GM18519 (cell line): ENCODE data around the gene STK39.
"Not testable (repeated sequence)": the region's sequence is repeated elsewhere in the genome, so short reads cannot be mapped to it uniquely, and the experiment has no call there.

Source experiments
- ATAC-seq: cut with Tn5 transposase; IDR thresholded peaks from one replicate; pipeline ENCODE4 v1.9.1; 2021; ENCODE audit warnings: mild to moderate bottlenecking, moderate library complexity; ENCODE audit not compliant: unreplicated experiment, low FRiP score

STK39 gene

GRCh38 chr2:168143813-168144212 lies 103.6 kb downstream of the STK39 start:
- ATAC-seq = no peak

- no peak for ATAC-seq
These were observed 106.5 kb downstream of the STK39 start for GRCh38 chr2:168140892-168141291.

DNA sequence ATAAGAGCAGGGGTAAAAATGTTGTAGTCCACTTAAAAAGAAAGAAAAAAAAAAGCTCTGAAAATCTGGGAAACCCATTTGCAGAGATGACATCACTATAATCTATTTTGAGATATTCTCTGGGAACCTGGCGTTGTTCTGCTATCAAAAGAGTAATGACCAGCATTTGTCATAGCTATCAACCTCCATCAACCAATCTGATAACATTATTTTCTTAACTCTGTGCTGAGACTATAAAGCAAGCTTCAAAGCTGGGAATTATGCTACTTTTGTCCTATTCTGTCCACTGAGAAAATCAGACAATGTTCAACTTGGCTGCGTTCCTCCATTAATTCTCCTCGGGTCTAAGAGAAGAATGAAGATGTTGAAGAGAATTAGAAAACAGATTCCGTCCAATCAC lies 107.5 kb downstream of the STK39 start:
- no peak for ATAC-seq

GRCh38 chr2:168138901-168139300 lies 108.5 kb downstream of the STK39 start:
- ATAC-seq = no peak

DNA sequence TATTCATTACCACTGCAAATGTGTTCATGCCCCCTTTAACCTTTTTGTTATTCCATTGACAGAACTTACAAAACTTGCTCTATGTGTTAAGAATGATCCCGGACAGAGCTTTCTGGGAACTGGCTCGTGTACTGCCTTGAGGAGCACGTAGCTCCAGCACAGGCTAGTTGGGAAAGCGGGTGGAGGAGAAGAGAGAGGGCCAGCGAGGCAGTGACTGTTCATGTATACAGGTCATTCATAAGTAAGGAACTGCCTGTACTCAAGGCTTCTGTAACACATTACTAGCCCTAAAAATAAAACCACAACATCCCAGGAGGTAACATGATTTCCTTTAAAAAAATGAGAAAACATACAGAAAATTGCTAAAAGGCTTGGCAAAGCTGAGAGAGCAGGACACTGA lies 109.0 kb downstream of the STK39 start:
- ATAC-seq = no peak

- ATAC-seq = no peak
These were observed 109.8 kb downstream of the STK39 start for GRCh38 chr2:168137510-168138180.

GRCh38 chr2:168136392-168136977 lies 110.9 kb downstream of the STK39 start:
- peak; percentile 51 for ATAC-seq

GRCh38 chr2:168135630-168136029 lies 111.8 kb downstream of the STK39 start:
- no peak for ATAC-seq

GRCh38 chr2:168135121-168135520 lies 112.3 kb downstream of the STK39 start:
- no peak for ATAC-seq

DNA sequence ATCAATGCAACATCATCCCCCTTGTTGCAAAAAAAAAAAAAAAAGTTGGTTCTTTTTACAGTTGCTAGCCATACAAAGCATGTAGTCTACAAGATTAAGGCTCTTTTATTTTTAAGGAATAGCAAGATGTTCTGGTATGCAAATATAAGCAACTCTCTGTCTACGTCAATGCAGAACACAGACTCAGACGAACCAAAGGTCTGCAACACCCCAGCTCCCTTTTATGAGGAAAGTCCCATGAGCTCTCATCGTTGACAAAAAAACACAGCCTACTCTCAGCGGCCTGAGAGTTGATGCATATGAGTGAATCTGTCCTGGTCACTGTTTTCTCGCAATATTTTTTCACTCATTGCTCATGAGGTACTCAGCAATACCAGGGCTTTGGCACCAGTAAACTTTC lies 112.9 kb downstream of the STK39 start:
- no peak for ATAC-seq

GRCh38 chr2:168132389-168132788 lies 115.0 kb downstream of the STK39 start:
- no peak for ATAC-seq

- ATAC-seq = no peak
These were observed 117.0 kb downstream of the STK39 start for GRCh38 chr2:168130346-168130745.

DNA sequence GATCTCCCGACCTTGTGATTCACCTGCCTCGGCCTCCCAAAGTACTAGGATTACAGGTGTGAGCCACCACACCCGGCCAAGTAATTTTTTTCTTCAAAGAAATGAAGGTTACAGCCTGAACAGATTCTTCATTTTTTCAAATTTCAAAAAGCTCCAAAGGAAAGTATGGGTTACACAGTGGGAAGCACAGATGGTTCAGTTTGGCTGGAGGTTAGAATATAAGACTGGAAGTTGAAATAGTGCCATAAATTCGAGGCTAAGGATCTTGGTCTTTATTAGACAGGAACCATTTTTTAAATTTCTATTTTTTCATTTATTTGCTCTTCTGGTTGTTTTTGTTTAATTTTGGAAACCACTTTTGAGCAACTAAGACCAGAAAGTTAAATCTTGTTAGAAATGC lies 120.0 kb downstream of the STK39 start:
- ATAC-seq = no peak

- ATAC-seq = not testable (repeated sequence)
These were observed 125.2 kb downstream of the STK39 start for GRCh38 chr2:168122210-168122609.

- no peak for ATAC-seq
These were observed 126.7 kb downstream of the STK39 start for GRCh38 chr2:168120730-168121129.

- ATAC-seq = no peak
These were observed 127.1 kb downstream of the STK39 start for GRCh38 chr2:168120310-168120709.

DNA sequence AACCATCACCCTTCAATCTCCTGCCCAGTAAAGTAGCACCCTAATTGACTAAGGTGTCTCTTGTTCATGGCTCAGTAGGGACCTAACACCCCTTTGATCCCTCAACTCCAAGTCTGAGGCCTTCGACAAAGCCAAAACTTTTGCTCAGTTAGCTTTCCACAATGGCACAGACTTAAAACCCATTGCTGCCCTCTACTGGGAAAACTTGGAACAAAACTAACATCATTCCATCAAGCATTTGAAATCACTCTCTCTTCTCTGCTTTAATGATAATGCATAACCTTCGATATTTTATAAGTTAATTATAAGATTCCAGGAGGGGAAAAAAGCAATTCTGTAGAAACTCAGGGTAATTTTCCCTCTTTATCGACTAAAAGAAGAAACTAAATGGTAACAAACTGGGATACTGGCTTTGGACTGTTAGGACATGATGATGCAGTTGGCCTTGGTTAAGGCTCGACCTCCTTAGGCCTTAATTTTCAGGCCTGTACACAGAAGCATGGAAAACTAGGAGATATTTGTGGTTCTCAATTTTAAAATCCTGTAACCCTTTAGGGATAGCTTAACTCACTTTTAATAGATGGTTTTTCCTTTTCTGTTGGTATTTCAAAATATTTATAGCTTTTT lies 127.8 kb downstream of the STK39 start:
- ATAC-seq = peak; percentile 54

- ATAC-seq = peak; percentile 71
These were observed 128.5 kb downstream of the STK39 start for GRCh38 chr2:168118733-168119514.

- no peak for ATAC-seq
These were observed 130.9 kb downstream of the STK39 start for GRCh38 chr2:168116448-168116847.

DNA sequence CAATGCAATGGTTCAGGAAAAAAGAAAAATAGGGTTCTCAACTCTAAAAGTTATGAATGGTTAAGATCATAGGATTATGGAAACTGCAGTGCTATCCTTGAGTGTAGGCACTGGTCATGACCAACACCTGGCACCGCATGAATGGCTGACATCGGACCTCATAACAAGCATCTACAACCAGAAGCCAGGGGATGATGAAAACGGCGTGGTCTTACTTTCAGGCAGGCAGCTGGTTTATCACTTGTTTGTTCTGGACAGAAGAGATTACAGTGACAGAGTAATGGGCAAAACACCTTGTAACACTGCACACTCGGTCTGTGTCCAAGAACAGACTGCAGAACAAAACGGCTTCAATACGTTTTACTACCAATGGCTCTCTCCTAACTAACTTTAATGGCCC lies 132.8 kb downstream of the STK39 start:
- ATAC-seq = no peak

- no peak for ATAC-seq
These were observed 133.4 kb downstream of the STK39 start for GRCh38 chr2:168114040-168114439.
